GM12892 (cell line): ENCODE measurements around the gene ABCD2.
"Not testable (repeated sequence)": the region's sequence is repeated elsewhere in the genome, so short reads cannot be mapped to it uniquely, and the experiment has no call there.

ENCODE experiments used
- DNase-seq: peaks from one replicate; pipeline ENCODE4 v3.0.0; 2011; ENCODE audit not compliant: insufficient read length
- FAIRE-seq: peaks from 2 replicates; lab custom pipeline; 2011; peaks lifted over from hg19 to GRCh38; lab: Jason Lieb, UNC
- POLR2A ChIP-seq: IDR thresholded peaks from 2 replicates; pipeline ENCODE4 v1.6.1; 2011; ENCODE audit warnings: low read depth, low read length, control low read depth
- POLR2AphosphoS5 ChIP-seq: IDR thresholded peaks from 2 replicates; pipeline ENCODE4 v1.6.1; 2011; ENCODE audit warnings: low read depth, low read length, control low read depth
- TAF1 ChIP-seq: IDR thresholded peaks from 2 replicates; pipeline ENCODE4 v1.6.1; 2011; ENCODE audit warnings: low read depth, mild to moderate bottlenecking, control low read depth, low read length, borderline replicate concordance

Gene ABCD2

GRCh38 chr12:39574785-39575497, 44.7 kb downstream of the ABCD2 start:
- no peak for TF ChIP-seq POLR2AphosphoS5
- no peak for TF ChIP-seq POLR2A
- no peak for TF ChIP-seq TAF1
- DNase-seq (no peak), FAIRE-seq (no peak)

GRCh38 chr12:39574378-39574777, 45.2 kb downstream of the ABCD2 start:
- DNase-seq (no peak), FAIRE-seq (no peak)
- TF ChIP-seq POLR2A (no peak), POLR2AphosphoS5 (no peak), TAF1 (no peak)

- no peak for FAIRE-seq
- DNase-seq = no peak
- TF ChIP-seq TAF1 = no peak
- TF ChIP-seq POLR2A = no peak
- no peak for TF ChIP-seq POLR2AphosphoS5
Observed at GRCh38 chr12:39573971-39574370, 45.6 kb downstream of the ABCD2 start.

GRCh38 chr12:39572551-39572950, 47.1 kb downstream of the ABCD2 start:
- DNase-seq (no peak), FAIRE-seq (no peak)
- TF ChIP-seq POLR2A = no peak

- TF ChIP-seq POLR2AphosphoS5 (no peak), POLR2A (no peak), TAF1 (no peak)
- no peak for DNase-seq
- no peak for FAIRE-seq
Observed at GRCh38 chr12:39571351-39571750, 48.3 kb downstream of the ABCD2 start.

GRCh38 chr12:39553476-39553875, 66.1 kb downstream of the ABCD2 start:
- TF ChIP-seq POLR2A (no peak), TAF1 (no peak), POLR2AphosphoS5 (no peak)
- FAIRE-seq = no peak
- DNase-seq = no peak

GRCh38 chr12:39544211-39544610, 75.4 kb downstream of the ABCD2 start:
- FAIRE-seq, DNase-seq: not testable (repeated sequence)

- FAIRE-seq (no peak), DNase-seq (no peak)
- no peak for TF ChIP-seq POLR2A
- no peak for TF ChIP-seq TAF1
- TF ChIP-seq POLR2AphosphoS5 = no peak
Observed at GRCh38 chr12:39541471-39541870, 78.1 kb downstream of the ABCD2 start.

- FAIRE-seq = no peak
- TF ChIP-seq TAF1 = no peak
- no peak for TF ChIP-seq POLR2A
- no peak for TF ChIP-seq POLR2AphosphoS5
- no peak for DNase-seq
Observed at GRCh38 chr12:39538679-39539104, 80.9 kb downstream of the ABCD2 start.

GRCh38 chr12:39533951-39534350, 85.7 kb downstream of the ABCD2 start:
- TF ChIP-seq POLR2A = no peak
- no peak for TF ChIP-seq TAF1
- TF ChIP-seq POLR2AphosphoS5 = no peak
- no peak for DNase-seq
- no peak for FAIRE-seq

GRCh38 chr12:39532448-39532847, 87.2 kb downstream of the ABCD2 start:
- no peak for TF ChIP-seq POLR2A
- TF ChIP-seq TAF1 = no peak
- no peak for TF ChIP-seq POLR2AphosphoS5
- FAIRE-seq = no peak
- no peak for DNase-seq

GRCh38 chr12:39526974-39527373, 92.6 kb downstream of the ABCD2 start:
- no peak for TF ChIP-seq TAF1
- TF ChIP-seq POLR2A = no peak
- TF ChIP-seq POLR2AphosphoS5 = no peak
- DNase-seq = no peak
- no peak for FAIRE-seq

GRCh38 chr12:39522167-39522566, 97.4 kb downstream of the ABCD2 start:
- not testable (repeated sequence) for FAIRE-seq, DNase-seq
